ENCODE measurements around the gene C7orf33. TPM values are rescaled to one million over a fixed set of nuclear protein-coding genes. Genes with fewer than 3 reads are reported as not detected.

Gene C7orf33
- total RNA-seq, 4 donors from 2014 or later: not detected

DNA sequence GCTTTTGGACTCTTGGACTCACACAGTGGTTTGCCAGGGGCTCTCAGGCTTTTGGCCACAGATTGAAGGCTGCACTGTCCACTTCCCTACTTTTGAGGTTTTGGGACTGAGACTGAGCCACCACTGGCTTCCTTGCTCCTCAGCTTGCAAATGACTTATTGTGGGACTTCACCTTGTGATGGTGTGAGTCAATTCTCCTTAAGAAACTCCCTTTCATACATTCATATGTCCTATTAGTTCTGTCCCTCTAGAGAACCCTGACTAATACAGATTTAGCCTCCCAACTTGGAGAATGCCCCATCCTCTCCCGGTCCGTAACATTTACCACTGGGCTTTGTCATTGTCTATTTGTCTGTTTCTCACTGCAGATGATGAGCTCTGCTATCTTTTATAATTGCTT lies 55.3 kb downstream of the C7orf33 start:
- Histone ChIP-seq H3K4me3 (no peak overlapping the region), H3K27me3 (peaks cover 10% of the 10 kb centered on the region), H3K27ac (no peak overlapping the region), H3K36me3 (no peaks in the 10 kb centered on the region), H3K4me1 (no peaks in the 10 kb centered on the region), H3K9me3 (no peaks in the 10 kb centered on the region)
- DNase-seq: no peak
- 70 to 92% methylated on average over 2 of the region's 2 CpGs for WGBS, 2 donors (ENCODE audit: low coverage in 1 of 2)
- intact Hi-C loops (cut with DNase I; ENCODE audit: low total_unique reads): no loop called here
- in situ Hi-C loops (cut with MboI; ENCODE audit: low pct_ligation_motif_present in 1 of 4, low pct_unique_long_range_greater_than_20kb in 1 of 4, low sequenced_read_pairs in 3 of 4): no loop called here
- TF ChIP-seq POLR2A (IDR thresholded peaks at IDR 0.05): no peak
- no peak for TF ChIP-seq EP300 (IDR thresholded peaks at IDR 0.05; ENCODE audit: low read depth)
- no peak for TF ChIP-seq CTCF (IDR thresholded peaks at IDR 0.05)
- no peak for TF ChIP-seq POLR2AphosphoS5 (IDR thresholded peaks at IDR 0.05)

- intact Hi-C loops (cut with DNase I; ENCODE audit: low total_unique reads) (no loop called here), in situ Hi-C loops (cut with MboI; ENCODE audit: low pct_ligation_motif_present in 1 of 4, low pct_unique_long_range_greater_than_20kb in 1 of 4, low sequenced_read_pairs in 3 of 4) (no loop called here)
- Histone ChIP-seq H3K9me3 (no peaks in the 10 kb centered on the region), H3K4me1 (no peaks in the 10 kb centered on the region), H3K27me3 (peaks cover 3% of the 10 kb centered on the region), H3K4me3 (no peak overlapping the region), H3K27ac (no peak overlapping the region), H3K36me3 (no peaks in the 10 kb centered on the region)
- 73 to 80% methylated on average over 4 of the region's 4 CpGs for WGBS, 2 donors (ENCODE audit: low coverage in 1 of 2)
- TF ChIP-seq CTCF (IDR thresholded peaks at IDR 0.05): no peak
- TF ChIP-seq POLR2A (IDR thresholded peaks at IDR 0.05): no peak
- no peak for TF ChIP-seq POLR2AphosphoS5 (IDR thresholded peaks at IDR 0.05)
- TF ChIP-seq EP300 (IDR thresholded peaks at IDR 0.05; ENCODE audit: low read depth): no peak
- no peak for DNase-seq
Observed at GRCh38 chr7:148650232-148650858, 59.8 kb downstream of the C7orf33 start.

DNA sequence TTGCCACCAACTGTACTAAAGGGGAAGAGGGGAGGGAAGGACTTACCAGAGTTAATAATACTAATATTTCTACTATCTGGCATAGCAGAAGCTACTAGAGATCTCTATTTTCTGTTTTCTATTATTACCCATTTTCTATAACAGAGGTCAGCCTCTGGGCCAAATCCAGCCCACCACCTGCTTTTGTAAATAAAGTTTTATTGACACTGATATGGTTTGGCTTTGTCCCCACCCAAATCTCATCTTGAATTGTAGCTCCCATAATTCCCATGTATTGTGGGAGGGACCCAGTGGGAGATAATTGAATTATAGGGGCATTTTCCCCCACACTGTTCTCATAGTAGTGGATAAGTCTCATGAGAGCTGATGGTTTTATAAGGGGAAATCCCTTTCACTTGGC lies 62.2 kb downstream of the C7orf33 start:
- Histone ChIP-seq H3K4me1 (no peaks in the 10 kb centered on the region), H3K27ac (no peak overlapping the region), H3K27me3 (peaks cover 3% of the 10 kb centered on the region), H3K9me3 (no peaks in the 10 kb centered on the region), H3K36me3 (no peaks in the 10 kb centered on the region), H3K4me3 (no peak overlapping the region)
- intact Hi-C loops (cut with DNase I; ENCODE audit: low total_unique reads): no loop called here
- no peak for DNase-seq
- in situ Hi-C loops (cut with MboI; ENCODE audit: low pct_ligation_motif_present in 1 of 4, low pct_unique_long_range_greater_than_20kb in 1 of 4, low sequenced_read_pairs in 3 of 4): no loop called here
- TF ChIP-seq POLR2AphosphoS5 (IDR thresholded peaks at IDR 0.05) (no peak), POLR2A (IDR thresholded peaks at IDR 0.05) (no peak), EP300 (IDR thresholded peaks at IDR 0.05; ENCODE audit: low read depth) (no peak), CTCF (IDR thresholded peaks at IDR 0.05) (no peak)

DNA sequence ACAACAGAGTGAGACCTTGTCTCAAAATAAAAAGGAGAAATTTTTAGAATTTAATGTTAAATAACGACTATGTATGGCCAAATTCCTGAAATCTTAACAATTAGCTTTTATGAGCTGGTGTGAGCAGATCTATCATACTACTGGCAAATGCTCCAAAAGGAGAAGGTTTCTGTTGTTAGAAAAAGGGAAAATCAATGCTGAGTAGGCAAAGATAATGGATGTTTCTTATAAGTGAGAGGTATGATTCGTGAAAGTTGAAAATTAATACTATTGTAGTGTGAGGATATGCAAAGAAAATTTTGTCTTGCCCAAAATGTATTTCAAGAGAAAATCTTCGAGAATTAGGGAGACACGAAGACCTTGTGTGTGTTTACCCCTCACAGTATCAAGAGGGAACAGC lies 67.4 kb downstream of the C7orf33 start:
- in situ Hi-C loops (cut with MboI; ENCODE audit: low pct_ligation_motif_present in 1 of 4, low pct_unique_long_range_greater_than_20kb in 1 of 4, low sequenced_read_pairs in 3 of 4) (no loop called here), intact Hi-C loops (cut with DNase I; ENCODE audit: low total_unique reads) (no loop called here)
- H3K4me1 ChIP-seq: no peaks in the 10 kb centered on the region
- no peaks in the 10 kb centered on the region for H3K36me3 ChIP-seq
- H3K9me3 ChIP-seq: no peaks in the 10 kb centered on the region
- DNase-seq: no peak
- H3K4me3 ChIP-seq: no peak overlapping the region
- WGBS, 2 donors (ENCODE audit: low coverage in 1 of 2): 81 to 86% methylated on average over 4 of the region's 4 CpGs
- no peak overlapping the region for H3K27ac ChIP-seq
- no peaks in the 10 kb centered on the region for H3K27me3 ChIP-seq
- TF ChIP-seq CTCF (IDR thresholded peaks at IDR 0.05): no peak

Data from transverse colon (tissue), 4 donors.